ENCODE data around the gene SRPRB. TPM values are rescaled to one million over a fixed set of nuclear protein-coding genes. Genes with fewer than 3 reads are reported as not detected.

SRPRB gene
- polyA plus RNA-seq, 2 of the 4 experiments (the other 2 are of a cell fraction): 41.9 to 64.6 TPM

DNA sequence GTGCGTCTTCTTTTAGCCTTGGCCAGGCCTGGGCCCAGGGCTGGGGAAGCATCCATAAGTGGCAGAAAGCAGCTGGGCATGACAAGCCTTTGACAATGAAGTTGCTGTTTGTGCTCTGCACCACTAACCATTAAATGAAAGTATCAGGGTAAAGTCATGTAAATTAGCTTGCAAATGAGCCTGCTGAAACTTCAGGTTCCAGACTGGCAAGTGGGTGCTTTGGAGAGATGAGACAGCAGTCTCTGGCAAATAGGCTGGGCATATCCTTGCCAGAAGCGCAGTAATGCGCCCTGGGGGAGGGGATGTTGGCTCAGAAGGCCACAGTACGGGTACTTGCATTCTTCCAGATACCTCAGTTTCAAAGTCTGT, 49.4 kb downstream of the SRPRB start:
- Histone ChIP-seq H3K4me3 (no peak overlapping the region), H3K4me2 (no peak overlapping the region), H3K27ac (no peak overlapping the region), H3K9me3 (no peaks in the 10 kb centered on the region), H3K4me1 (no peaks in the 10 kb centered on the region)
- WGBS (ENCODE audit: missing lambda C conversion rate): 73% methylated on average over 4 of the region's 4 CpGs
- ChIA-PET POLR2A (no interaction called here), CTCF (interaction anchor here (1.7 kb wide), 1 partner anchor 10 kb away, joined by 4 read pairs; no protein-coding TSS in a partner anchor)
- ATAC-seq (no peak), FAIRE-seq (no peak), DNase-seq (ENCODE audit: low read depth in 1 of 2, low spot score in 1 of 2) (no peak)
- TF ChIP-seq ZSCAN20 (CRISPR knock-in tag; IDR thresholded peaks at IDR 0.05) (no peak), RNF2 (IDR thresholded peaks at IDR 0.05; ENCODE audit: borderline replicate concordance, low read depth) (no peak), FOXS1 (CRISPR knock-in tag; IDR thresholded peaks at IDR 0.05) (no peak), POLR2A (IDR thresholded peaks at IDR 0.05; ENCODE audit: low read length) (no peak), RAD21 (conservative IDR thresholded peaks at IDR 0.05 in 1 of 2, IDR thresholded peaks at IDR 0.05 in 1 of 2) (no peak), ZC3H11A (IDR thresholded peaks at IDR 0.05) (no peak), HOXB5 (CRISPR knock-in tag; IDR thresholded peaks at IDR 0.05) (no peak), RFX5 (IDR thresholded peaks at IDR 0.05) (no peak), BHLHE40 (IDR thresholded peaks at IDR 0.05; ENCODE audit: low read depth, low read length) (no peak), ATOH8 (CRISPR knock-in tag; IDR thresholded peaks at IDR 0.05; ENCODE audit: low read depth) (no peak), RCOR1 (IDR thresholded peaks at IDR 0.05; ENCODE audit: low read depth, low read length) (no peak), ZFP36 (IDR thresholded peaks at IDR 0.05; ENCODE audit: borderline replicate concordance, partially characterized antibody) (no peak), CHD4 (IDR thresholded peaks at IDR 0.05; ENCODE audit: borderline replicate concordance) (no peak), HDAC2 (IDR thresholded peaks at IDR 0.05) (no peak), FOSL2 (IDR thresholded peaks at IDR 0.05) (no peak), FOSL2 (CRISPR knock-in tag; IDR thresholded peaks at IDR 0.05) (no peak), RARB (CRISPR knock-in tag; IDR thresholded peaks at IDR 0.05) (no peak), KDM5A (IDR thresholded peaks at IDR 0.05) (no peak), EHF (CRISPR knock-in tag; IDR thresholded peaks at IDR 0.05) (no peak)
- TF ChIP-seq, protein P1, sequence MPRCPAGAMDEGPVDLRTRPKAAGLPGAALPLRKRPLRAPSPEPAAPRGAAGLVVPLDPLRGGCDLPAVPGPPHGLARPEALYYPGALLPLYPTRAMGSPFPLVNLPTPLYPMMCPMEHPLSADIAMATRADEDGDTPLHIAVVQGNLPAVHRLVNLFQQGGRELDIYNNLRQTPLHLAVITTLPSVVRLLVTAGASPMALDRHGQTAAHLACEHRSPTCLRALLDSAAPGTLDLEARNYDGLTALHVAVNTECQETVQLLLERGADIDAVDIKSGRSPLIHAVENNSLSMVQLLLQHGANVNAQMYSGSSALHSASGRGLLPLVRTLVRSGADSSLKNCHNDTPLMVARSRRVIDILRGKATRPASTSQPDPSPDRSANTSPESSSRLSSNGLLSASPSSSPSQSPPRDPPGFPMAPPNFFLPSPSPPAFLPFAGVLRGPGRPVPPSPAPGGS (IDR thresholded peaks at IDR 0.05): no peak

GRCh38 chr3:133855772-133856171, 50.2 kb downstream of the SRPRB start:
- Histone ChIP-seq H3K27ac (no peak overlapping the region), H3K4me3 (no peak overlapping the region), H3K4me1 (no peaks in the 10 kb centered on the region), H3K9me3 (no peaks in the 10 kb centered on the region), H3K4me2 (no peak overlapping the region)
- ATAC-seq: no peak
- ChIA-PET CTCF (no interaction called here), POLR2A (no interaction called here)
- WGBS (ENCODE audit: missing lambda C conversion rate): 85% methylated on average over 6 of the region's 6 CpGs
- no peak for TF ChIP-seq RCOR1 (IDR thresholded peaks at IDR 0.05; ENCODE audit: low read depth, low read length)
- TF ChIP-seq CHD2 (IDR thresholded peaks at IDR 0.05; ENCODE audit: low read length, partially characterized antibody): no peak
- no peak for DNase-seq (ENCODE audit: low read depth in 1 of 2, low spot score in 1 of 2)
- no peak for FAIRE-seq

DNA sequence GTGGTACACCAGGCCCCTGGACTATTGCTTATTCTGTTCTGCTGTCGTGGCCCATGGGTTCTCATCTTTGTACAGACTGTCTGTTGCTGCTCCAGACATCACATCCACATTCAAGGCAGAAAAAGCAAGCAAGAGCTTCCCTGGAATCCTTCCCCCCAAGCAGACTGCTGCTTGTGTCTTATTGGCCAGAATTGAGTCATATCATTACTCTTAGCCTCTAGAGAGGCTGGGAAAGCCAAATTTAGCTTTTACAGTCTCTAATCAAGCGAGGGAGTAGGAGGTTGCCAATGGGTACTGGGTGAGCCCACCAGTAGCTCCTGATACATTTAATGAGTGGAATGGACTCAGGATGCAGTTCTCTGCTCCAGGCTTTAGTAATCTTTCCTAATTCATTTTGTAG, 50.7 kb downstream of the SRPRB start:
- no peaks in the 10 kb centered on the region for H3K4me1 ChIP-seq
- no peak for TF ChIP-seq RAD21 (conservative IDR thresholded peaks at IDR 0.05 in 1 of 2, IDR thresholded peaks at IDR 0.05 in 1 of 2)
- no peak for TF ChIP-seq CHD4 (IDR thresholded peaks at IDR 0.05; ENCODE audit: borderline replicate concordance)
- no peak for TF ChIP-seq CHD2 (IDR thresholded peaks at IDR 0.05; ENCODE audit: low read length, partially characterized antibody)
- TF ChIP-seq CTCF (IDR thresholded peaks at IDR 0.05): no peak
- TF ChIP-seq NFE2L2 (conservative IDR thresholded peaks at IDR 0.05; ENCODE audit: low read length): no peak
- no peak for TF ChIP-seq RCOR1 (IDR thresholded peaks at IDR 0.05; ENCODE audit: low read depth, low read length)
- TF ChIP-seq, protein P2, sequence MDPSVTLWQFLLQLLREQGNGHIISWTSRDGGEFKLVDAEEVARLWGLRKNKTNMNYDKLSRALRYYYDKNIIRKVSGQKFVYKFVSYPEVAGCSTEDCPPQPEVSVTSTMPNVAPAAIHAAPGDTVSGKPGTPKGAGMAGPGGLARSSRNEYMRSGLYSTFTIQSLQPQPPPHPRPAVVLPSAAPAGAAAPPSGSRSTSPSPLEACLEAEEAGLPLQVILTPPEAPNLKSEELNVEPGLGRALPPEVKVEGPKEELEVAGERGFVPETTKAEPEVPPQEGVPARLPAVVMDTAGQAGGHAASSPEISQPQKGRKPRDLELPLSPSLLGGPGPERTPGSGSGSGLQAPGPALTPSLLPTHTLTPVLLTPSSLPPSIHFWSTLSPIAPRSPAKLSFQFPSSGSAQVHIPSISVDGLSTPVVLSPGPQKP (IDR thresholded peaks at IDR 0.05; ENCODE audit: low read depth, low read length): no peak
- TF ChIP-seq SREBF2 (IDR thresholded peaks at IDR 0.05): no peak
- TF ChIP-seq, protein P3, sequence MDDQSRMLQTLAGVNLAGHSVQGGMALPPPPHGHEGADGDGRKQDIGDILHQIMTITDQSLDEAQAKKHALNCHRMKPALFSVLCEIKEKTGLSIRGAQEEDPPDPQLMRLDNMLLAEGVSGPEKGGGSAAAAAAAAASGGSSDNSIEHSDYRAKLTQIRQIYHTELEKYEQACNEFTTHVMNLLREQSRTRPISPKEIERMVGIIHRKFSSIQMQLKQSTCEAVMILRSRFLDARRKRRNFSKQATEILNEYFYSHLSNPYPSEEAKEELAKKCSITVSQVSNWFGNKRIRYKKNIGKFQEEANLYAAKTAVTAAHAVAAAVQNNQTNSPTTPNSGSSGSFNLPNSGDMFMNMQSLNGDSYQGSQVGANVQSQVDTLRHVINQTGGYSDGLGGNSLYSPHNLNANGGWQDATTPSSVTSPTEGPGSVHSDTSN (IDR thresholded peaks at IDR 0.05): no peak
- TF ChIP-seq POLR2AphosphoS2 (conservative IDR thresholded peaks at IDR 0.05; ENCODE audit: low read length): no peak
- no peak for TF ChIP-seq KDM1A (IDR thresholded peaks at IDR 0.05; ENCODE audit: low read depth)
- no peak for TF ChIP-seq ATOH8 (CRISPR knock-in tag; IDR thresholded peaks at IDR 0.05; ENCODE audit: low read depth)
- CTCF ChIA-PET: no interaction called here
- no peak overlapping the region for H3K4me2 ChIP-seq
- H3K4me3 ChIP-seq: no peak overlapping the region
- WGBS (ENCODE audit: missing lambda C conversion rate): 21% methylated on average over 2 of the region's 2 CpGs
- POLR2A ChIA-PET: no interaction called here
- no peaks in the 10 kb centered on the region for H3K9me3 ChIP-seq
- FAIRE-seq (no peak), ATAC-seq (no peak), DNase-seq (ENCODE audit: low read depth in 1 of 2, low spot score in 1 of 2) (no peak)
- no peak overlapping the region for H3K27ac ChIP-seq

Measured in A549 (cell line).